Measurements from ENCODE around the gene UBE3D.

DNA sequence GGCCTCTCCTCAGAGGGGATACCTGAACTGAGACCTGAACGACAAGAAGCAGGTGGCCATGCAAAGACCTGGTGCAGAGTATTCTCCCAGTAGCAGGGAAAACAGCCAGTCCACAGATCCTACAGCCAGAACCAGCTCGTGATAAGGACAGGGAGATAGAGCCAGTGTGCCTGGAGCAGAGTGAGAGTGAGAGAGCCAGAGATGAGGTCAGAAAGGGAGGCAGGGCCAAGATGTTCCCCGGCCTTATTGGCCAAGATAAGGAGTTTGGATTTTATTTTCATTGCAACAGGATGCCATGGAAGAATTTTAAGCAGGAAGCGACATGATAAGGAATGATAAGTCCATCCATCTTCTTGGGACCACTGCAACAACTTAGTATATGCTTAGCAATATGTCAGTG is 111.8 kb downstream of the UBE3D start:
- TF ChIP-seq, protein P1, sequence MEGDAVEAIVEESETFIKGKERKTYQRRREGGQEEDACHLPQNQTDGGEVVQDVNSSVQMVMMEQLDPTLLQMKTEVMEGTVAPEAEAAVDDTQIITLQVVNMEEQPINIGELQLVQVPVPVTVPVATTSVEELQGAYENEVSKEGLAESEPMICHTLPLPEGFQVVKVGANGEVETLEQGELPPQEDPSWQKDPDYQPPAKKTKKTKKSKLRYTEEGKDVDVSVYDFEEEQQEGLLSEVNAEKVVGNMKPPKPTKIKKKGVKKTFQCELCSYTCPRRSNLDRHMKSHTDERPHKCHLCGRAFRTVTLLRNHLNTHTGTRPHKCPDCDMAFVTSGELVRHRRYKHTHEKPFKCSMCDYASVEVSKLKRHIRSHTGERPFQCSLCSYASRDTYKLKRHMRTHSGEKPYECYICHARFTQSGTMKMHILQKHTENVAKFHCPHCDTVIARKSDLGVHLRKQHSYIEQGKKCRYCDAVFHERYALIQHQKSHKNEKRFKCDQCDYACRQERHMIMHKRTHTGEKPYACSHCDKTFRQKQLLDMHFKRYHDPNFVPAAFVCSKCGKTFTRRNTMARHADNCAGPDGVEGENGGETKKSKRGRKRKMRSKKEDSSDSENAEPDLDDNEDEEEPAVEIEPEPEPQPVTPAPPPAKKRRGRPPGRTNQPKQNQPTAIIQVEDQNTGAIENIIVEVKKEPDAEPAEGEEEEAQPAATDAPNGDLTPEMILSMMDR (IDR thresholded peaks at IDR 0.05; ENCODE audit: low read length): no peak
- TF ChIP-seq EZH2 (IDR thresholded peaks at IDR 0.05; ENCODE audit: borderline replicate concordance, low read length): no peak
